CD14-positive monocyte (primary cell): ENCODE measurements around the gene ABCB4. TPM values are rescaled to one million over a fixed set of nuclear protein-coding genes. Genes with fewer than 3 reads are reported as not detected.

ENCODE experiments used
- DNase-seq, 3 donors: peaks; one replicate each; pipeline ENCODE4 v3.0.0-alpha.2; 2011 to 2022
- H2AFZ ChIP-seq: 2 replicates; pipeline ENCODE4 v1.6.0; 2012; ENCODE audit warnings: mild to moderate bottlenecking, low read depth, low read length, inconsistent platforms; ENCODE audit not compliant: insufficient read depth, poor library complexity, severe bottlenecking
- H3K27ac ChIP-seq, 2 donors: 1 replicate in 1 of 2; 2 replicates in 1 of 2; pipeline ENCODE4 v1.5.1; 2012 to 2013; ENCODE audit warnings: low read length in 2 of 2, control low read depth in 1 of 2, inconsistent platforms in 1 of 2, low read depth in 1 of 2, mild to moderate bottlenecking in 1 of 2
- H3K27me3 ChIP-seq, 2 donors: one replicate each; pipeline versions ENCODE4 v1.6.0 to v1.6.1; 2011 to 2013; ENCODE audit warnings: low read length in 2 of 2; ENCODE audit not compliant: control insufficient read depth in 2 of 2, insufficient read depth in 2 of 2
- H3K36me3 ChIP-seq, 2 donors: replicated peaks in 1 of 2; 1 replicate in 1 of 2; 2 replicates in 1 of 2; pipeline versions ENCODE4 v1.5.1 to v1.6.1; 2012 to 2013; ENCODE audit warnings: low read length in 2 of 2, control low read depth in 1 of 2, inconsistent platforms in 1 of 2, mild to moderate bottlenecking in 1 of 2; ENCODE audit not compliant: insufficient read depth in 2 of 2, control insufficient read depth in 1 of 2
- H3K4me1 ChIP-seq, 2 donors: 1 replicate in 1 of 2; 2 replicates in 1 of 2; pipeline versions ENCODE4 v1.5.1 to v1.6.1; 2012 to 2013; ENCODE audit warnings: low read length in 2 of 2, control low read depth in 1 of 2, inconsistent platforms in 1 of 2, mild to moderate bottlenecking in 1 of 2, moderate library complexity in 1 of 2; ENCODE audit not compliant: insufficient read depth in 2 of 2, control insufficient read depth in 1 of 2
- H3K4me2 ChIP-seq: replicated peaks from 2 replicates; pipeline ENCODE3; 2012; ENCODE audit warnings: low read length, moderate library complexity, mild to moderate bottlenecking; ENCODE audit not compliant: poor library complexity, severe bottlenecking; ENCODE audit errors: extremely low read depth
- H3K4me3 ChIP-seq, 3 experiments: fragments of 200-600 bp in 1 of 3; sonication (generic) in 1 of 3; replicated peaks in 1 of 3; 1 replicate in 2 of 3; 2 replicates in 1 of 3; pipeline ENCODE4 v1.5.1; 2011 to 2013; ENCODE audit warnings: low read length in 3 of 3, mild to moderate bottlenecking in 3 of 3, control low read depth in 2 of 3, low read depth in 2 of 3, inconsistent platforms in 1 of 3, moderate library complexity in 1 of 3
- H3K79me2 ChIP-seq: 2 replicates; pipeline ENCODE4 v1.6.0; 2012; ENCODE audit warnings: mild to moderate bottlenecking, control low read depth, inconsistent platforms, low read length, moderate library complexity; ENCODE audit not compliant: insufficient read depth
- H3K9ac ChIP-seq: 2 replicates; pipeline ENCODE4 v1.6.0; 2017; ENCODE audit warnings: low read length, mild to moderate bottlenecking; ENCODE audit not compliant: insufficient read depth, poor library complexity, severe bottlenecking
- H3K9me3 ChIP-seq, 2 donors: replicated peaks in 1 of 2; 1 replicate in 1 of 2; 2 replicates in 1 of 2; pipeline versions ENCODE4 v1.5.1 to v1.6.1; 2012 to 2013; ENCODE audit warnings: low read length in 2 of 2, control low read depth in 1 of 2; ENCODE audit not compliant: control insufficient read depth in 1 of 2, insufficient read depth in 1 of 2
- H4K20me1 ChIP-seq: 2 replicates; pipeline ENCODE4 v1.6.0; 2012; ENCODE audit warnings: mild to moderate bottlenecking, low read length, control low read depth, moderate library complexity; ENCODE audit not compliant: insufficient read depth
- H3K27ac Mint-ChIP-seq, 7 donors: one replicate each; pipeline ENCODE4 v1.8.0; 2020; ENCODE audit warnings: mild to moderate bottlenecking in 7 of 7, mixed read lengths in 7 of 7, moderate library complexity in 6 of 7, inconsistent platforms in 2 of 7
- H3K27me3 Mint-ChIP-seq, 3 donors: one replicate each; pipeline ENCODE4 v1.8.0; 2021 to 2022; ENCODE audit warnings: low read depth in 3 of 3, mild to moderate bottlenecking in 3 of 3, mixed read lengths in 3 of 3, moderate library complexity in 3 of 3, inconsistent platforms in 1 of 3
- H3K36me3 Mint-ChIP-seq, 2 donors: one replicate each; pipeline ENCODE4 v1.8.0; 2020; ENCODE audit warnings: mixed read lengths in 2 of 2, inconsistent platforms in 1 of 2, mild to moderate bottlenecking in 1 of 2
- H3K4me1 Mint-ChIP-seq: one replicate; pipeline ENCODE4 v1.8.0; 2020; ENCODE audit warnings: mild to moderate bottlenecking, mixed read lengths
- H3K4me3 Mint-ChIP-seq, 2 donors: one replicate each; pipeline ENCODE4 v1.8.0; 2020; ENCODE audit warnings: mild to moderate bottlenecking in 2 of 2, mixed read lengths in 2 of 2, moderate library complexity in 1 of 2
- H3K9me3 Mint-ChIP-seq, 7 donors: one replicate each; pipeline ENCODE4 v1.8.0; 2020 to 2022; ENCODE audit warnings: mixed read lengths in 7 of 7, mild to moderate bottlenecking in 6 of 7, moderate library complexity in 6 of 7, inconsistent platforms in 2 of 7
- CTCF ChIP-seq: fragments of 200-600 bp; IDR thresholded peaks from one replicate; pipeline ENCODE4 v1.8.0; 2022; ENCODE audit warnings: antibody characterized with exemption, mild to moderate bottlenecking
- WGBS: methylation state at CpG from one replicate; pipeline ENCODE4 v1.1.5; 2013; ENCODE audit warnings: missing lambda C conversion rate; ENCODE audit not compliant: insufficient coverage; 5-methylcytosine and 5-hydroxymethylcytosine counted together
- intact Hi-C, 2 donors: fragments of 100-400 bp; cut with micrococcal nuclease; formaldehyde crosslinking; loops; one replicate each; pipeline versions ENCODE4 v1.15.0 to v1.15.1; 2023
- polyA plus RNA-seq, 3 donors: library from polyadenylated mRNA; depleted of rRNA in 1 of 3; unstranded in 2 of 3; stranded (reverse) in 1 of 3; fragments of 300-500 nt in 2 of 3; fragments of >200 nt in 1 of 3; fragmentation: Illumina TruSeq in 2 of 3; gene quantifications; 1 replicate in 2 of 3; 2 replicates in 1 of 3; pipeline ENCODE4 v1.2.3, GENCODE V29; 2012 to 2021

ABCB4 gene
- polyA plus RNA-seq, 3 donors = 0.09 TPM; not detected in 2

DNA sequence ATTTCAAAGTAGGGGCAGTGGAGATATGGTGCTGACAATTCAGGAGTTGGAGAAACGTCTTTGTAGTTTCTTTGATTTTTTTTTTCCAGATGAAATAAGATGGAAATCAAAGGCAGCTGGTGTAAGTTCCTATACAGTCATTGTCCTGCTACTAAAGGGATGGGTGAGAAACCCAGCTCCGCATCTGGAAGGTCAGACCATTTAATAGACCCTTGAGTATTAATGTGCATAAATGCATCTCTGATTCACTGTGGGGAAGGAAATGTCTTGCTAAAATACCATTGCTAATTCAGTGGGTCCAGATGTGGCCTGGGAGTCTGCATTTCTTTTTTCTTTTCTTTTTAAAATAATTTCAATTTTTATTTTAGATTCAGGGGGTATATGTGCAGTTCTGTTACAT, 15.5 kb downstream of the ABCB4 start:
- H3K4me1 Mint-ChIP-seq = no peaks in the 10 kb centered on the region
- H3K36me3 ChIP-seq = no peaks in the 10 kb centered on the region
- TF ChIP-seq CTCF = no peak

DNA sequence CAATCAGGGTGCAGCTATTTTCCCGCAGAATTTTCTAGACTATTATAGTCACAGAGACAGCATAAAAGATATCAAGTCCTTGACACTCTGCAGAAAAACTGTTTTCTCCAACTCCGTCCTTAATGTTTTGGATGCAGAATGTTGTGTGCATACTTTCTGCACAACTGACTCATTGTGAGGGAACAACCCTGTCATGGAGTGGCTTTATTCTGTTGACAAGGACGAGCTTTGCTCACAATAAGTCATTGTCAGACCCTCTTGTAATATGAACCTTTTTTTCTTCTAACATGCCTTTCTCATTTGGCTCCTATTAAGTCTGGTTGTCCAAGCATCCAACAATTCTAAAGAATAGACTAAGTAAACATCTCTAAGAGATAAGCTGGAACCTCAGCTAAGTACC, 17.3 kb downstream of the ABCB4 start:
- H3K4me3 ChIP-seq = no peak overlapping the region
- H3K9ac ChIP-seq = no peak overlapping the region
- H4K20me1 ChIP-seq = no peaks in the 10 kb centered on the region
- no peak overlapping the region for H3K27ac Mint-ChIP-seq
- H3K36me3 Mint-ChIP-seq = no peaks in the 10 kb centered on the region
- no peaks in the 10 kb centered on the region for H3K9me3 ChIP-seq
- no peak overlapping the region for H2AFZ ChIP-seq
- H3K27ac ChIP-seq = no peak overlapping the region
- H3K4me3 Mint-ChIP-seq = no peak overlapping the region
- H3K9me3 Mint-ChIP-seq = peaks cover 0 to 2% (median 0%) of the 10 kb centered on the region in 7 donors
- intact Hi-C loops = no loop called here
- no peaks in the 10 kb centered on the region for H3K27me3 Mint-ChIP-seq
- H3K36me3 ChIP-seq = no peaks in the 10 kb centered on the region
- no peaks in the 10 kb centered on the region for H3K4me1 Mint-ChIP-seq
- no peaks in the 10 kb centered on the region for H3K4me1 ChIP-seq
- WGBS = no CpG with 5 or more reads among the region's 3 CpGs
- no peak overlapping the region for H3K4me2 ChIP-seq
- H3K79me2 ChIP-seq = no peaks in the 10 kb centered on the region
- DNase-seq = no peak
- no peak for TF ChIP-seq CTCF
- no peaks in the 10 kb centered on the region for H3K27me3 ChIP-seq

More for the DNA sequence above, 15.5 kb downstream of the ABCB4 start:
- H3K36me3 Mint-ChIP-seq = no peaks in the 10 kb centered on the region
- no peak for DNase-seq
- no peaks in the 10 kb centered on the region for H3K9me3 ChIP-seq
- H3K4me2 ChIP-seq = no peak overlapping the region
- H3K27ac ChIP-seq = no peak overlapping the region
- intact Hi-C loops = no loop called here
- no peaks in the 10 kb centered on the region for H3K4me1 ChIP-seq
- peaks cover 0 to 2% (median 0%) of the 10 kb centered on the region in 7 donors for H3K9me3 Mint-ChIP-seq
- H4K20me1 ChIP-seq = no peaks in the 10 kb centered on the region
- H3K27me3 Mint-ChIP-seq = no peaks in the 10 kb centered on the region
- H3K4me3 Mint-ChIP-seq = no peak overlapping the region
- H3K4me3 ChIP-seq = no peak overlapping the region
- WGBS = 100% methylated on average over 2 of the region's 2 CpGs
- no peaks in the 10 kb centered on the region for H3K27me3 ChIP-seq
- no peak overlapping the region for H2AFZ ChIP-seq
- H3K9ac ChIP-seq = no peak overlapping the region
- no peaks in the 10 kb centered on the region for H3K79me2 ChIP-seq
- no peak overlapping the region for H3K27ac Mint-ChIP-seq
